H1 (cell line): ENCODE measurements around the gene STX17. TPM values are rescaled to one million over a fixed set of nuclear protein-coding genes. Genes with fewer than 3 reads are reported as not detected.

Experiments used
- CTCF ChIA-PET: fragments of 300-600 bp; sonication (Branson Sonifier 250); formaldehyde crosslinking; loops from one replicate; lab custom pipeline; 2021; ENCODE audit not compliant: partially characterized antibody; lab: Charles Lee
- POLR2A ChIA-PET: fragments of 300-600 bp; sonication (Branson Sonifier 250); formaldehyde crosslinking; loops from one replicate; lab custom pipeline; 2021; ENCODE audit warnings: inconsistent platforms; ENCODE audit not compliant: partially characterized antibody; lab: Charles Lee
- DNase-seq, 2 experiments: peaks; one replicate each; pipeline versions ENCODE4 v3.0.0 to v3.0.0-alpha.2; 2010 to 2022; ENCODE audit warnings: low spot score in 2 of 2, low read depth in 1 of 2, mixed read lengths in 1 of 2
- FAIRE-seq: peaks from 2 replicates; lab custom pipeline; 2011; peaks lifted over from hg19 to GRCh38; lab: Jason Lieb, UNC
- H2AFZ ChIP-seq: 2 replicates; pipeline ENCODE4 v1.8.1; 2012; ENCODE audit warnings: low read length, inconsistent platforms
- H2AK5ac ChIP-seq: 2 replicates; pipeline ENCODE4 v1.6.1; 2013; ENCODE audit warnings: low read depth, low read length
- H2BK120ac ChIP-seq: replicated peaks from 2 replicates; pipeline ENCODE3; 2013; ENCODE audit warnings: low read depth, low read length, inconsistent platforms
- H2BK12ac ChIP-seq: 2 replicates; pipeline ENCODE4 v1.6.1; 2013; ENCODE audit warnings: low read depth, low read length
- H2BK15ac ChIP-seq: 2 replicates; pipeline ENCODE4 v1.6.1; 2013; ENCODE audit warnings: low read length
- H2BK20ac ChIP-seq: 2 replicates; pipeline ENCODE4 v1.6.1; 2013; ENCODE audit warnings: low read length
- H2BK5ac ChIP-seq: 2 replicates; pipeline ENCODE4 v1.6.1; 2013; ENCODE audit warnings: low read depth, low read length
- H3K14ac ChIP-seq: 2 replicates; pipeline ENCODE4 v1.6.1; 2013; ENCODE audit warnings: inconsistent platforms; ENCODE audit not compliant: insufficient read length
- H3K18ac ChIP-seq: 2 replicates; pipeline ENCODE4 v1.6.1; 2013; ENCODE audit warnings: low read length; ENCODE audit errors: extremely low read depth
- H3K23ac ChIP-seq: 2 replicates; pipeline ENCODE4 v1.6.1; 2013; ENCODE audit warnings: inconsistent platforms; ENCODE audit not compliant: insufficient read length
- H3K23me2 ChIP-seq: 2 replicates; pipeline ENCODE4 v1.6.1; 2013; ENCODE audit warnings: low read depth, low read length
- H3K27ac ChIP-seq: 2 replicates; pipeline ENCODE4 v1.6.1; 2011; ENCODE audit warnings: low read depth, low read length, inconsistent platforms
- H3K27me3 ChIP-seq, 4 experiments: replicated peaks in 1 of 4; 1 replicate in 1 of 4; 2 replicates in 3 of 4; pipeline versions ENCODE4 v1.6.1 to v1.8.1; 2011 to 2013; ENCODE audit warnings: low read length in 3 of 4, mild to moderate bottlenecking in 3 of 4, inconsistent platforms in 2 of 4, mixed read lengths in 2 of 4, moderate library complexity in 1 of 4; ENCODE audit not compliant: control insufficient read depth in 3 of 4, insufficient read depth in 3 of 4; ENCODE audit errors: extremely low read depth in 1 of 4
- H3K36me3 ChIP-seq, 4 experiments: 2 replicates each; pipeline versions ENCODE4 v1.6.1 to v1.8.1; 2011 to 2013; ENCODE audit warnings: mild to moderate bottlenecking in 4 of 4, low read length in 3 of 4, moderate library complexity in 2 of 4, control low read depth in 1 of 4, inconsistent platforms in 1 of 4; ENCODE audit not compliant: insufficient read depth in 4 of 4, control insufficient read depth in 2 of 4
- H3K4ac ChIP-seq: replicated peaks from 2 replicates; pipeline ENCODE3; 2013; ENCODE audit warnings: low read length, low read depth, mixed read lengths, inconsistent platforms; ENCODE audit not compliant: insufficient read length
- H3K4me1 ChIP-seq, 4 experiments: replicated peaks in 1 of 4; 1 replicate in 1 of 4; 2 replicates in 3 of 4; pipeline versions ENCODE4 v1.6.1 to v1.8.1; 2011 to 2013; ENCODE audit warnings: low read length in 3 of 4, inconsistent platforms in 2 of 4, mixed read lengths in 1 of 4; ENCODE audit not compliant: insufficient read depth in 4 of 4, control insufficient read depth in 3 of 4
- H3K4me2 ChIP-seq, 2 experiments: 2 replicates each; pipeline versions ENCODE4 v1.6.1 to v1.8.1; 2011 to 2013; ENCODE audit warnings: low read depth in 2 of 2, low read length in 2 of 2, control low read depth in 1 of 2, inconsistent platforms in 1 of 2, mild to moderate bottlenecking in 1 of 2; ENCODE audit not compliant: insufficient read depth in 1 of 2
- H3K4me3 ChIP-seq, 4 experiments: fragments of 200-600, 300-600 bp in 1 of 4; sonication (generic), shearing (Covaris generic), sonication (Bioruptor Twin) in 1 of 4; 2 replicates each; pipeline versions ENCODE4 v1.5.1 to v1.8.1; 2011 to 2016; ENCODE audit warnings: low read length in 4 of 4, low read depth in 3 of 4, control low read depth in 2 of 4, inconsistent platforms in 2 of 4, mild to moderate bottlenecking in 2 of 4, mixed read lengths in 1 of 4, moderate library complexity in 1 of 4; ENCODE audit not compliant: insufficient read depth in 2 of 4; ENCODE audit errors: extremely low read depth in 1 of 4
- H3K56ac ChIP-seq: replicated peaks from 2 replicates; pipeline ENCODE3; 2013; ENCODE audit warnings: low read depth, mild to moderate bottlenecking, mixed read lengths, low read length, inconsistent platforms; ENCODE audit not compliant: insufficient read length
- H3K79me1 ChIP-seq: 2 replicates; pipeline ENCODE4 v1.6.1; 2013; ENCODE audit warnings: low read depth, low read length, control low read depth
- H3K79me2 ChIP-seq, 2 experiments: 2 replicates each; pipeline versions ENCODE4 v1.6.1 to v1.8.1; 2012 to 2013; ENCODE audit warnings: low read length in 2 of 2, mild to moderate bottlenecking in 2 of 2, inconsistent platforms in 1 of 2; ENCODE audit not compliant: insufficient read depth in 2 of 2, control insufficient read depth in 1 of 2
- H3K9ac ChIP-seq, 4 experiments: replicated peaks in 1 of 4; 1 replicate in 1 of 4; 2 replicates in 3 of 4; pipeline versions ENCODE4 v1.6.1 to v1.8.1; 2011 to 2013; ENCODE audit warnings: low read depth in 3 of 4, low read length in 3 of 4, control low read depth in 2 of 4, mild to moderate bottlenecking in 2 of 4, moderate library complexity in 2 of 4, inconsistent platforms in 1 of 4; ENCODE audit errors: extremely low read depth in 1 of 4
- H3K9me3 ChIP-seq, 2 experiments: 2 replicates each; pipeline versions ENCODE4 v1.6.1 to v1.8.1; 2012 to 2013; ENCODE audit warnings: mild to moderate bottlenecking in 2 of 2, moderate library complexity in 2 of 2, control low read depth in 1 of 2, inconsistent platforms in 1 of 2, low read depth in 1 of 2, low read length in 1 of 2, mixed read lengths in 1 of 2; ENCODE audit not compliant: insufficient read depth in 2 of 2
- H4K20me1 ChIP-seq, 2 experiments: replicated peaks in 1 of 2; 2 replicates each; pipeline versions ENCODE3 to v1.8.1; 2011 to 2013; ENCODE audit warnings: inconsistent platforms in 2 of 2, low read length in 2 of 2, mild to moderate bottlenecking in 1 of 2; ENCODE audit not compliant: insufficient read depth in 2 of 2, control insufficient read depth in 1 of 2
- H4K5ac ChIP-seq: 2 replicates; pipeline ENCODE4 v1.6.1; 2013; ENCODE audit warnings: low read length, low read depth, mixed read lengths, inconsistent platforms; ENCODE audit not compliant: insufficient read length
- H4K8ac ChIP-seq: 2 replicates; pipeline ENCODE4 v1.8.0; 2013; ENCODE audit warnings: mild to moderate bottlenecking, moderate library complexity, low read length, inconsistent platforms; ENCODE audit not compliant: insufficient read depth; ENCODE audit errors: extremely low read depth
- H4K91ac ChIP-seq: replicated peaks from 2 replicates; pipeline ENCODE3; 2013; ENCODE audit warnings: low read length, mixed read lengths, inconsistent platforms; ENCODE audit not compliant: insufficient read length
- ASH2L ChIP-seq: fragments of 200-600, 300-600 bp; sonication (generic); IDR thresholded peaks from one replicate; pipeline ENCODE4 v1.7.1; 2017; ENCODE audit warnings: low read length
- ATF3 ChIP-seq: IDR thresholded peaks from 2 replicates; pipeline ENCODE4 v1.6.1; 2011; ENCODE audit warnings: low read depth, mild to moderate bottlenecking, low read length; ENCODE audit not compliant: insufficient read depth
- CHD1 ChIP-seq: IDR thresholded peaks from 2 replicates; pipeline ENCODE4 v1.6.1; 2012; ENCODE audit warnings: low read depth, low read length, improper control_type of control experiment
- HDAC6 ChIP-seq: IDR thresholded peaks from one replicate; pipeline ENCODE4 v1.7.1; 2012; ENCODE audit warnings: low read depth, mild to moderate bottlenecking, inconsistent platforms, low read length, moderate library complexity
- JUN ChIP-seq: IDR thresholded peaks from 2 replicates; pipeline ENCODE4 v1.6.1; 2011; ENCODE audit warnings: low read depth, mild to moderate bottlenecking, improper control_type of control experiment, low read length
- MAX ChIP-seq: IDR thresholded peaks from 2 replicates; pipeline ENCODE4 v1.6.1; 2012; ENCODE audit warnings: inconsistent platforms
- NRF1 ChIP-seq: IDR thresholded peaks from 2 replicates; pipeline ENCODE4 v1.6.1; 2011; ENCODE audit warnings: mild to moderate bottlenecking, low read depth, low read length, improper control_type of control experiment
- POU5F1 ChIP-seq: IDR thresholded peaks from 2 replicates; pipeline ENCODE4 v1.6.1; 2011; ENCODE audit warnings: low read depth, mild to moderate bottlenecking, low read length, moderate library complexity
- RAD21 ChIP-seq, 2 experiments: IDR thresholded peaks in 1 of 2; conservative IDR thresholded peaks in 1 of 2; 2 replicates each; pipeline ENCODE4 v1.6.1; 2011; ENCODE audit warnings: low read depth in 2 of 2, low read length in 2 of 2, improper control_type of control experiment in 1 of 2, inconsistent platforms in 1 of 2, mild to moderate bottlenecking in 1 of 2, moderate library complexity in 1 of 2
- RBBP5 ChIP-seq: IDR thresholded peaks from 2 replicates; pipeline ENCODE4 v1.7.1; 2012; ENCODE audit warnings: low read depth, mild to moderate bottlenecking, inconsistent platforms, low read length, moderate library complexity, borderline replicate concordance
- SAP30 ChIP-seq: fragments of 300-600 bp; sonication (generic); IDR thresholded peaks from 2 replicates; pipeline ENCODE4 v1.7.1; 2012; ENCODE audit warnings: low read length, moderate library complexity, mild to moderate bottlenecking, inconsistent platforms; ENCODE audit not compliant: insufficient read depth, insufficient replicate concordance
- SIRT6 ChIP-seq: IDR thresholded peaks from one replicate; pipeline ENCODE4 v1.7.1; 2012; ENCODE audit warnings: low read length, inconsistent platforms
- SP2 ChIP-seq: IDR thresholded peaks from 2 replicates; pipeline ENCODE4 v1.6.1; 2012; ENCODE audit warnings: mild to moderate bottlenecking, low read length, inconsistent platforms
- YY1 ChIP-seq: IDR thresholded peaks from 2 replicates; pipeline ENCODE4 v1.6.1; 2011; ENCODE audit warnings: low read depth, mild to moderate bottlenecking, low read length
- WGBS, 2 experiments: shearing (Covaris generic) in 1 of 2; methylation state at CpG; one replicate each; pipeline versions ENCODE4 v1.1.6 to v1.1.7; 2013 to 2015; ENCODE audit warnings: low lambda C conversion rate in 2 of 2, mixed read lengths in 2 of 2, inconsistent platforms in 1 of 2, low coverage in 1 of 2, missing lambda C conversion rate in 1 of 2; ENCODE audit not compliant: insufficient replicate concordance in 2 of 2, insufficient coverage in 1 of 2, insufficient read length in 1 of 2; ENCODE audit errors: extremely low coverage in 1 of 2, missing lambda C conversion rate in 1 of 2; 5-methylcytosine and 5-hydroxymethylcytosine counted together
- polyA plus RNA-seq, 7 experiments: library from polyadenylated mRNA; depleted of rRNA in 3 of 7; stranded (reverse) in 5 of 7; unstranded in 2 of 7; fragments of >200 nt in 5 of 7; fragments of 200-250 nt in 2 of 7; gene quantifications; 1 replicate in 5 of 7; 2 replicates in 1 of 7; 4 replicates in 1 of 7; pipeline versions ENCODE4 v1.2.1 to v1.2.3, GENCODE V29; 2011 to 2013; ENCODE audit warnings: missing spikeins in 2 of 7, mixed read lengths in 2 of 7
- total RNA-seq: library from RNA; stranded (reverse); fragmentation: NEBNext Ultra II Directional; extraction: Animal tissue kit (Norgen Biotek cat#: 25700); gene quantifications from 2 replicates; pipeline ENCODE4 v1.2.1, GENCODE V29; 2021

Gene STX17
- total and polyA plus RNA-seq, 2 of the 8 experiments (the other 6 are each of a cell fraction or from before 2014, with no cell fraction given) = 4.5 to 16.3 TPM

- H3K9me3 ChIP-seq = no peaks in the 10 kb centered on the region
- no peak overlapping the region for H3K4ac ChIP-seq
- H3K4me2 ChIP-seq = no peak overlapping the region
- H2AK5ac ChIP-seq = no peak overlapping the region
- ChIA-PET CTCF (interaction anchor here (0.6 to 2.9 kb wide), 3 partner anchors 10 to 35 kb away, joined by 3 to 13 read pairs (median 3); no protein-coding TSS in a partner anchor), POLR2A (interaction anchor here (0.6 to 1.4 kb wide), 3 partner anchors 9 to 645 kb away, joined by 3 to 4 read pairs (median 3); no protein-coding TSS in a partner anchor)
- H3K9ac ChIP-seq = no peak overlapping the region
- no peaks in the 10 kb centered on the region for H3K79me2 ChIP-seq
- DNase-seq (no peak), FAIRE-seq (no peak)
- H3K27me3 ChIP-seq = no peaks in the 10 kb centered on the region
- no peak overlapping the region for H2BK20ac ChIP-seq
- no peak overlapping the region for H3K18ac ChIP-seq
- H3K4me3 ChIP-seq = no peak overlapping the region
- H2BK12ac ChIP-seq = no peak overlapping the region
- H2BK5ac ChIP-seq = no peak overlapping the region
- H4K20me1 ChIP-seq = no peaks in the 10 kb centered on the region
- H2BK15ac ChIP-seq = no peak overlapping the region
- no peaks in the 10 kb centered on the region for H3K79me1 ChIP-seq
- H4K5ac ChIP-seq = no peak overlapping the region
- H4K91ac ChIP-seq = no peak overlapping the region
- no peak overlapping the region for H2BK120ac ChIP-seq
- H3K23ac ChIP-seq = no peak overlapping the region
- peaks cover 0 to 5% (median 4%) of the 10 kb centered on the region in 4 experiments; a peak in 3 of 7 replicates for H3K4me1 ChIP-seq
- H4K8ac ChIP-seq = no peak overlapping the region
- no peak overlapping the region for H3K27ac ChIP-seq
- 77% methylated on average over 1 of the region's 1 CpG; no CpG with 5 or more reads in 1 of the 2 experiments for WGBS, 2 experiments
- no peak overlapping the region for H3K14ac ChIP-seq
- H3K36me3 ChIP-seq = no peaks in the 10 kb centered on the region
- no peak overlapping the region for H2AFZ ChIP-seq
- no peaks in the 10 kb centered on the region for H3K23me2 ChIP-seq
- H3K56ac ChIP-seq = no peak overlapping the region
- TF ChIP-seq SP2 (no peak), RBBP5 (no peak), JUN (no peak), RAD21 (IDR thresholded peaks at IDR 0.05 in 1 of 2, conservative IDR thresholded peaks at IDR 0.05 in 1 of 2; ENCODE audit: low read depth in 2 of 2, low read length in 2 of 2) (no peak), NRF1 (no peak), YY1 (no peak), POU5F1 (no peak), CHD1 (no peak), SAP30 (no peak), SIRT6 (no peak), ASH2L (no peak), ATF3 (no peak), MAX (no peak), HDAC6 (no peak)
Measured at GRCh38 chr9:99860266-99860665, 46.2 kb upstream of the STX17 start.
